Measurements from ENCODE around the gene SMAD5.

DNA sequence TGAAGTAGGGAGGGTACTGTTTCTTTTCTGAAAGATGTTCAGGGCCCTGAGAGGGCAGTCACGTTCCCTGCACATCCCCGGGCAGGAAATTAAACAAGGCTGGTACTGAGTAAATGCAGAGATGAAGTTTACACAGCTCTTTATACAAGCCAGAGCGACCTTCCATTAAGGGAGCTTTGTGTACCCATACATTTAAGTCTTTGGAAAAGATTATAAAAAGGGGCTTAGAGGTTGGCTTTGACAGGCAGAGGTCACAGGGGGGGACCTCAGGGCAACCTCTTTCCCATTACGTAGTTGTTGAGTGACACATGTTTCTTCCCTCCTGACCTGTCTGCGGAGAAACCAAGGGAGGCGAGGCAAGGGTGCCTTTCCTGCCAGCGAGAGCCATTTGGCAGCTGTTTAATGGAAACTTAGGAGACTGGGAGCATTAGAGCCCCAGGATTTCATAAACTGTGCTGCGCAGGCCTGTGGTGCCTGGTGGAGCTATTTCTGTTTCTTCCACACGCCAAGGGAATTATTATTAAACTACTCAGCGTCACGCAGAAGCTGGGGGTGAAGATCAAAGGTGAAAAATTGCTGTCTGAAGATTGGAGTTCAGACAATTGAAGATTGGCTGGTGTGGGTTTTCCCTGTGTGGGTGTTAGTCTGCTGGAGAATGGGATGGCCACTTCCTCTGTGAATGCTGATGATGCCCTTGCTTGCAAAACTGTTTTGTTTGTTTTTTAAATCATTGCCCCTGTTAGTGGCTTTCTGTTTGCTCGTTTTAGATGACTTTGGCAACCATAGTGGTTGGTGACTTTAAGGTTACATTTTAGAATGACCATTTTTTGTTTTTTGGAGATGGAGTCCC lies 63.6 kb downstream of the SMAD5 start:
- TF ChIP-seq, protein P1, sequence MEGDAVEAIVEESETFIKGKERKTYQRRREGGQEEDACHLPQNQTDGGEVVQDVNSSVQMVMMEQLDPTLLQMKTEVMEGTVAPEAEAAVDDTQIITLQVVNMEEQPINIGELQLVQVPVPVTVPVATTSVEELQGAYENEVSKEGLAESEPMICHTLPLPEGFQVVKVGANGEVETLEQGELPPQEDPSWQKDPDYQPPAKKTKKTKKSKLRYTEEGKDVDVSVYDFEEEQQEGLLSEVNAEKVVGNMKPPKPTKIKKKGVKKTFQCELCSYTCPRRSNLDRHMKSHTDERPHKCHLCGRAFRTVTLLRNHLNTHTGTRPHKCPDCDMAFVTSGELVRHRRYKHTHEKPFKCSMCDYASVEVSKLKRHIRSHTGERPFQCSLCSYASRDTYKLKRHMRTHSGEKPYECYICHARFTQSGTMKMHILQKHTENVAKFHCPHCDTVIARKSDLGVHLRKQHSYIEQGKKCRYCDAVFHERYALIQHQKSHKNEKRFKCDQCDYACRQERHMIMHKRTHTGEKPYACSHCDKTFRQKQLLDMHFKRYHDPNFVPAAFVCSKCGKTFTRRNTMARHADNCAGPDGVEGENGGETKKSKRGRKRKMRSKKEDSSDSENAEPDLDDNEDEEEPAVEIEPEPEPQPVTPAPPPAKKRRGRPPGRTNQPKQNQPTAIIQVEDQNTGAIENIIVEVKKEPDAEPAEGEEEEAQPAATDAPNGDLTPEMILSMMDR (IDR thresholded peaks at IDR 0.05), result no peak
- no peak for TF ChIP-seq EZH2 (IDR thresholded peaks at IDR 0.05; ENCODE audit: borderline replicate concordance, insufficient read depth, low read depth, low read length, poor library complexity, severe bottlenecking)

Data from B cell (primary cell).